HG03064 (cell line): ENCODE results near the gene IL9.

Experiments
- ATAC-seq: cut with Tn5 transposase; IDR thresholded peaks from one replicate; pipeline ENCODE4 v1.9.1; 2021; ENCODE audit warnings: low read depth; ENCODE audit not compliant: unreplicated experiment

Gene IL9

DNA sequence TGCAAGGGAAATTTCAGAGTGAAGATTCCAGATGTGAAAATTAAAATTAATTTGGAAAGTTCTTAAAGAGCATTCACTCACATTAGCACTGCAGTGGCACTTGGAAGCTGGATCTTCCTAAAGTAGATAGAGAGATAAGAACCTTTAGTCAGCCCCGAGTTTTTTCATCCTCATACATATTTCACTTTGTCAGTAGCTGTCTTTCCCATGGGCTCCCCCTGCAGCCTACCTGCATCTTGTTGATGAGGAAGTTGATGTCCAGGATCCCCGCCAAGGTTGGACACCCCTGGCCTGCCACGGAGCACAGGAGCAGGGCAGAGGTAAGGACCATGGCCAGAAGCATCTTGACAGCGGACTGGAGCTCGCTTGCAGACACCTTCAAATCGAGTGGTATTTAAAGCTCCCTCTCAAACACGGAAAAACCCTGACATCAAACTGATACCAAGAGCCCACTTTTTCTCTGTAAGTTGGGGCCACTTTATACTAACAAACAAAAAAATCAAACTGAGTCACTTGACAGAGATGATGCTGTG, at the start of gene IL9:
Gene IL9, minus strand, starts transcription at position 368 of the 533 bp plus-strand sequence. Its CDS starts 25 bp downstream, at position 343.
- ATAC-seq, result no peak

DNA sequence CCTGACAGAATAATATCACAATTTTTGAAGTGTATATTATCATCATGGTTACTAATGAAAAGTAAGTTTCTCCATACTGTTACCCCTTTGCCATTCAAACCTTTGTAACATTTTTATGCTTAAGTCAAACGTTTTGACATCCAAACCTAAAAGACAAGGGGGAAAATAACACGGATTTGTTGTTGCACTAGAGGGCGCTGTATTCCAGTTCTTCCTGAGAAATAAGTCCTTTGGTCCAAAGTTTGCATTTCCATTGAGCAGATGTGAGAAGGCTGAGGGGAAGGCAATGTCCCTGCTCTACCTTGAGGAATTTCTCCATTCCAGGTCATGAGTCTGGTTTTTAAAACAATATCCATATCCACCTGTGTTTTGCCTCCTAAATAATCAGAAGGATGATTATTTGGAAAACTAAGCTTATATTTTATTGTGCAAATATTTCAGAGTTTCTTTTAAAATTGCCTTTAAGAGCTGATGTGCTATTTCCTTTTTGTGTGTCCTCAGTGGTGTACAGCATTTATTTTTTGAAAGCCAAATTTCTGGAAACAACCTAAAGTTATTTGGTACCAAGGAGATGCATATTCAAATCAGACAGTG, 49.4 kb upstream of the IL9 start:
- no peak for ATAC-seq

DNA sequence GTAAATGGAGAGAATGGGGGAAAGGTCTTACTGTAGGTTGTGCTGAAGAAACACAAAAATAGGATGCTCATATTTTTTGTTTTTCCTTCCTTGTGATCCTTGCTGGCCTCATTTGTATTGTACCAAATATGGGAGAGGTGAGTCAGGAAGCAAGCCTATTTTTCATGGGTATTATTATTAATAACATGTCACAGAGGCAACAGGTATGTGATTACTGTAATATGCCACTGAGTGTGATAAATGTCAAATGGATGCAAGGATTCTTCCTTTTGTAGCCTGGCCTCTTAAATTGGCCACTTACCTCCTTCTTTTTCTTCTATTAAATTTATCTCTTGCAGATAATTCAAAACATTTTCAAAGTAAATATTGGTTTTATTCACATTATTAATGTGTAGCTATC, 48.9 kb upstream of the IL9 start:
- no peak for ATAC-seq

DNA sequence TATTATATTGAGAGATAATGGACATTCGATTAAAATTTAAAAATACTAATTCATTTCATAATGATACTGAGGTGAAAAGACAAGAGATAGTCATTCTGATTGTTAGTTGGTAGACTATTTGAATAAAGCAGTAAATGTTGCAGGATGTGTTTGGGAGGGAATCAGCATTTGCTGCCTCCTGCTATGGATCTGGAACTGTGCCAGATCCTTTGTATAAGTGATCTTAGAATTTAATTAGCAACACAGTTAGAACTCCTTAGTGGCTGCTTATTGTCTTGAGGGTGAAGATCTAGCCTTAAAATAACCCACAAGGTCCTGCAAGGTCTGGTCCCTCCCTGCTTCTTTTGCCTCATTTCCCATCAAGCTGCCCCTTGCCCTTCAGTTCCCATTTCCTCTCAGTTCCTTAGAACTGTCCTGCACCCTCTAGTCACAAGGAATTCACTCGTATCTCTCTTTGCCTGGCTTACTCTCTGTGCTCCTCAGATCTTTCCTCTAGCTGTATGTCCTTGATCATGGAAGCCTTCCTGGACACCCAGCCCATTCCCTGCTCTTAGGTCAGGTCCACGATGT, 46.6 kb upstream of the IL9 start:
- ATAC-seq, result no peak

DNA sequence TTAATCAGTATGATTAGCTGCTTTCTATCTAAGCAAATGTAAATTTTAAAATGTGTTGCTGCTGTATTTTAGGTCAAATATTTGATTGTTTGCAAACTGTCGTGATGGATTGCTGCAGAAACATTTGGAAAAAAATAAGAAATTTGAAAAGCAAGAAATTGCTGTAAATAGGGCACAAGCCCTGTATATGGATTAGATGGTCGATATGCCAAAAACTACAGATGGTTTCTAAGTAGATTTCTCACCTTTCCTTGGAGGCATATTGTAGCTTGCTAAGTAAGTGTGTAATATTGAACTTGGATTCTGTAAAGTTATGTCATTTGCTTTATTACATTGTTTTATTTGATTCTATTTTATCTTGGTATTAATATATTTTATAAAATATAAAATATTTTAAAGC, 46.1 kb upstream of the IL9 start:
- no peak for ATAC-seq

DNA sequence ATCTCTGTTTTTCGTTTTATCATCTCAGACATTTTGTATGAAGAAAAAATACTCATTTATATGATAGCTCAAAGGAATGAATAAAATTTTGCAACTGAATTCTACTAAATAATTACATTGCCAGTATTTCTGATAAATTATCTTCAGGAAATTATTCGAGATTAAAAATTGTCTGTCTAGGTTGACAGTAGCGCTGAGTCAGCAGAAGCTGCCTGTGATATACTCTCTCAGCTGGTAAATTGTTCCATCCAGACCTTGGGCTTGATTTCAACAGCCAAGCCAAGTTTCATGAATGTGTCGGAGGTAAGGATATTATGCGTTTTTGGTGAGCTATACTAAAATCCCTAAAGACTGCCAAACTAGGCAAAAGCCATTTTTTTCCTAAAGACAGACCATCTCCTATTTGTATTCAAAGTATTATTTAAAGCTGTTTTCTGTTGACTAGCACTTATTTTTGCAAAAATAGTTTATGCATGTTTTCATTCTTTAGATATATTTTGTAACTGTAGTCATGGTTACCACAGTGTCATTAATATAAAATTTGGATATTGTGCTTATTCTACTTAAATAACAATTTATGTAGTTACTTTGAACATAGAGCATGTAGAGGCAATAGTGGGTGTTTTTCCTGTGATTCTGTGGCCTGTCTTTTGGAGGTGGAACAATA, 41.7 kb upstream of the IL9 start:
- no peak for ATAC-seq

DNA sequence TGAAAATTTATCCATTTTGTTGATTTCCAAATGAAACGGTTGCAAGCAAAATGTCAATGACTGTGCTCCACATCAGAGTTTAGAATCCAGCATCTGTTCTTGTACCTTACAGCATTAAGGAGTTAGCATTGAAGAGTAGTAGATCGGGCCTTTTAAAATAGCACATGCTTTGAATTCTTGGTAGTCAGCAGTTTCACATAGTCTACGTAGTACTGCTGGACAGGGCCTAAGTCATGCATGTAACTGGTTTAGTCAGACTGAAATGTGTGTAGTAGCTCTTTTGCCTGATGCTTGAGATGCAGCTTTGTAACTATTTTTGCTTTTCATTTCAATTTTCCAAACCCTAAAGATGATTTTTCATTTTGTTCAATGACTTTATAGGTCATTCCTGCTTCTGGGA, 39.3 kb upstream of the IL9 start:
- no peak for ATAC-seq

DNA sequence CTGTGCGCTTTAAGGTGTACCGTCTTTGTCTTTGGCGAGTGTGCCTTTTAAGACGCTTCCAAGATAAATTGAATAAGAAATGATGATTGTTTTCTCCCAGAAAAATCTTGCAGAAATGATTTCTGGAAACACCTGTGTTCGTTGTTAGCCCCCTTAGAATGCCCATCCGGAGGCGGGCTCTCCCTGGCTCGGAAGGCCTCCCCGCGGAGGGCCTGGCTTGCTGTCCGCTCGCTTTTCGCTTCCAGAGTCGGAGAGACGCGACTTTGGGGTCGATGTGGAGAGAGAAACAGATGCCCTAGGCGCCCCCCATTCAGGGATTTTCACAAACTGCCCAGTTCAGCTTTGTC, 35.3 kb upstream of the IL9 start:
- no peak for ATAC-seq

DNA sequence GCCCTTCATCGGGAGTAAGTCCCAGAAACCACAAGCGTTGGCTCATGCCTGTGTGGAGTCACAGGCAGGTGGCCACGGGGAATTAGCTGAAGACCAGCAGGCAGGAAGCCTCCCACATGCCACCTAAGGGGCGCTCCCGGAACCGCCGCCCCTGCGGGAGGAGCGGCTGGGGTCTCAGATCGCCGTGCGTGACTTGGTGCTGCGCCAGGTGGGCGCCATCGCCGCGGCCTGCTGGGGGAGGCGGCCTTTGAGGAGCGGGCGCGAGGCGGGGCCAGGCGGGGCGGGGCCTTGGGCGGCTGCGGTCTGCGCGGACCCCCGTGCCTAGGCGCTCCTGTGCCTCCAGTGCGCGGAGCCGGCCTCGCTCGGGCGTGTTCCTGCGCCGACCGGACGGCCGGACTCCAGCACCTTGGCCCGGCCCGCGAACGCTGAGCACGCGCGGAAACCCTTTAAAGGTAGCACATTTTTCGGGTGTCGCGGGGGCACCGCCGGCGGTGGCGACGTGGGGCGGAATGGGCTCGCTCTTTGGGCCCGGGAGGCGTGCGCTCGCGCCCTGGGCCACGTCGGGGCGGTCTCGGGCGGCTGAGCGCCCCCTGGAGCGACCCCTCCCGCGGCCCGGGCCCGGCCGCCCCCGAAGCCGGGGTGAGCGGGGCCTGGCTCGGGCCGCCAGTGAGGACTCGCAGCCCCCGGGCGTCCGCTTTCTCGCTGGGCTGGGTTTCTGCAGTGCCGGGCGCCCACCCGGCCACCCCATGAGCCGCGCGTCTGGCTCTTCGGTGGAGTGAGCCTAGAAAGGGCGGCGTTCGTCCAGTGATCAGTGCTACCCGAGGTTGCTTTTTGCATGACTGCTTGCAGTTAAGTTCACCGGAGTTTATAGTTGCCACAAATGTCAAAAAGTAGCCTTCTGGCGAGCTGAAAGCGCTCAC, 34.6 kb upstream of the IL9 start:
- ATAC-seq, result no peak

DNA sequence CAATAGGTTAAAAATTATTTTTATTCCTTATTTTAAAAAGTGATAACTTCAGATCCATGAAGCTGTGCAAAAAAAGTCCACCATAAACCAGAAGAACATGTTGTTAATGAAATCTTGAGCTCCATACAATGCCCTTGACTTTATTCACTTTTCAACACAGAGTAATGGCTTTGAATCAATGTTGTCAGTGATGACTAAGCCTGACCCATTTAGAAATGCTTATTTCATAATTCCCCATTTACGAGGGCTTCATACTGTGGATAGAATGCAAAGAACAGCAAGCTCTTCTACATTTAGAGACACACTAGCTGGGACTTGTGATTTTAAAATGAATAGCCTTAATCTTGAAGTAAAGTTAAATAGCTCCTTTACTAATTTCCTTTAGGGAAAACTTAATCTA, 25.7 kb upstream of the IL9 start:
- ATAC-seq, result no peak

DNA sequence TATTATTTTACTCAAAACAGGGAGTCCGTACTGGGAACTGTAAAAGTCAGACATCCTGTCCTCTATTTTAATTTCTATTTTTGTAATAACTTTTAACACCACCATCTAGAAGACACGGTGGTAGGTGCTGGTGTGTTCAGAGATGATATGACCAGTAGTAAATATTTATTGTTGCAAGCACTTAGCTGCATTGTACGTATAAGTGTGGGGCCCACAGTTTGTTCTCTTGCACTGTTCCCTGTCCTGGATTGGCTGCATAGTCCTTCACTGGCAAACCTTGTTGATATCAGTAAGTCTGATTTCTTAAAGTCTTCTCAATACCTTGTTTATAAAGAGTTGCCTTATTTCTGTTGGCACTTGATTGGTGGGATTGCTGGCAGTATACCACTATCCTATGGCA, 24.6 kb upstream of the IL9 start:
- ATAC-seq, result no peak

DNA sequence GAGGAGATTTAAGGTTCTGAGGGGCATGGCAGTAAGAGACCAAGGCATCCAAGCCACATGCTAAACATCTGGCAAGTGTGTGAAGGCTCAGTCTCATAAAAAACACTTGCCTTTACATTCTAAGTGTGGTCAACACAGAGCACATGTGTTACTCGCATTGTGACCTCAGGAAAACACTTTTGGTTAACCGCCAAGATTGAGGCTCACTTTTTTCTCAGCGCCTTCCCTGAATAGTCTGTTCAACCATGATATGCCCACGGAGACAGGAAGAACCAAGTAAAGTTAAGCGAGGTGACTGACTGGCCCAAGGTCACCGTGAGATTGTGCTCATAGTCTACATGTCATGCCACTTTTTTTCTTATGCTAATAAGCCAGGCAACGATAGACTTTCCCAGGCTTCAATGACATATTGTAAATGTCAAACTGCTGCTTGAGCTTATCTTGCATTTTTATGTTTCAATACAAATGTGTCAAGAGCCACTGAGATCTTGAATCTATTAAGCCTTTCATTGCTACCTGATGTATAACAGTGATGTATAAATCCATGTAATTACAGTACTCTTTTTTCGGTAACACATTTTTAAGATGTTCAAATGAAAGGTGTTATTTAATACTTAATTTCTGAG, 21.1 kb upstream of the IL9 start:
- no peak for ATAC-seq

DNA sequence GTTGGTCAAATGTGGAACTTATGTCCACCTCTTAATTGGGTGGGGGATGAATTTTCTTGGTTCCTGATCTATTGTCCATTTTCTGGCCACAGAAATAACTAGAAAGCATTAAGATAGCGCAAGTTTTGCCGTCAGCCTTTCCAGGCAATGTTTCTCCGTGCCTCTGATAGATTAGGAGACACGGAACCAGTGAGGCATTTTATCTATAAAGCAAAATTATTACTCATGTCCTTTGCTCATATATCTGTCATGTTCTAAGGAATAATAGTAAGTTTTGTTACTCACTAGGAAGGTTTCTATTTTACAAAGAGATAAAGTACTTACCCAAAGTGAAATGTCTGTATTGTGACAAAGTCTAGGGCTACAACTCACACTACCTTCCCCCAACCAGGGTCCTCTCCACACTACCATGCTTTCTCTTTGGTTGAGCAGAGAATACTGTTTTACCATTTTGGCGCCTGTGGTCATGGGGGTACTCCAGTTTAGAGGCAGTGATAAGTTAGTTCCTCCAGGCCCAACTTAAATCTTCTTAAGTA, 19.9 kb upstream of the IL9 start:
- no peak for ATAC-seq

DNA sequence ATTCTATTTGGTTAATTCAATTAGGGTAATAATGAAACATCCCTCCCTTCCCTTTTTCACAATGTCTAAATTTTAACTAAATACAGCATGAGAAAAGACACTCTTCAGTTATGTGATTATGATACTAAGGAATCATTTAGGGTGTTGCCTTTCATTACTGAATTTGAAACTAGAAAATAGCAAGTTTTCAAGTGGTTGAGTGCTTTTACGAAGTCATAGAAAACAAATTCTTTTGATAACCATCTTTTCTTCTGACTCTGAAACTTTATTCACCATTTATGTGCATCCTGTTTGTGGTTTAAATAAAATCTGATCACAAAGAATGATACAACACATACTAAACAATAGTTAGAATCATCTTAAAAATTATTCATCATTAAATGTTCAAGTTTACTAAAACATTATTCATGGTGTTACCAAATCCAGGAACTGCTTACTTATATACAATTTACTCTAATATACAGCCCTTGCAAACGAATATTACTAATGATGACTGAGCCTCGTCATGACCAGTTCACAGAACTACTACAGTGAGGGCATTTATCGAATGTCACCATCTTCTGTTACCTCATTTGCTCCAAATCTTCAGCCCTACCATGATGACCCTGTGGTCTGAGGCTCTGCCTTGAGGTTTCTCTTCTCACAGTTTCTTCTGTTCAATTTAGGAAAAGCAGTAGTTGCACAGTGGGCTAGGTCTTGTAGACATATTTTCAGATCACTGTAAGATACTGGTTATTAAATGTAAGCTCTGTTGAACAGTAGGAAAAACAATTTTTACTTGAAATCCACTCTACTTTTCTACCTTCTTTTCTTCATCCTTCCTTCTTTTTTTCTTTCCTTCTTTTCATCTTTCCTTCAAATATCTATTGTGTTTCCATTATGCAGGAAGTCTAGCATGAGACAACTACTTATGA, 18.3 kb upstream of the IL9 start:
- no peak for ATAC-seq

DNA sequence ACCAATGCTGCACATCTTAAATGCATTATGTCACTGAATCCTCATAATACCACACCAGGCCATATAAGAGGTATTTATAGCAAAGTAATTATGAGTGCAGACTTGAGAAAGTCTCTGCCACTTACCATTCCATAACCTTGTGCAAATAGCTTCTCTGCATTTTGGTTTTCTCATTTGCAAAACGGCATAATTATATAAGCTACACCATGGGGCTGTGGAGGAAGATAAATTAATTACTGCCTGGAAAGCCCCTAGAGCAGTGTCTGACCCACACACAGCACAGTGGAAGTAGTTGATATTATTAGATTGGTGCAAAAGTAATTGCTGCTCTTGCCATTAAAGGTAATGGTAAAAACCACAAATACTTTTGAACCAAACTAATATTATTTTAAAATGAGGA, 9.5 kb upstream of the IL9 start:
- no peak for ATAC-seq

DNA sequence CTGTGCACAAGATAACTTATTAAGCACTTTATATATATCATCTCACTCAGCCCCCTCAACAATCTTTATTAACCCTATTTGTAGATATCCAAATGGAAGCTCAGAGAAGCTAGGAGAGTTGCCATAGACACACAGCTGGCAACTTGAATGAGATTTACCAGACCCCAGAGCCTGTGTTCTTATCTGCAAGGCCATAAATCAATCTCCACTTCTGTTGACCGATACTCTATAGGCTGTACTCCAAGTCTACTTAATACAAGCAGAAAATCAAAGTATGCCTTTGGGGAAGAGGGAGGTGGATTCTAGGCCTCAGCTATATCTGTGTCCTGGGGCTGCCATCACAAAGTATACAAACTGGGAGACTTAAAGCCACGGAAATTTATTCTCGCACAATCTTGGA, 6.0 kb upstream of the IL9 start:
- no peak for ATAC-seq

DNA sequence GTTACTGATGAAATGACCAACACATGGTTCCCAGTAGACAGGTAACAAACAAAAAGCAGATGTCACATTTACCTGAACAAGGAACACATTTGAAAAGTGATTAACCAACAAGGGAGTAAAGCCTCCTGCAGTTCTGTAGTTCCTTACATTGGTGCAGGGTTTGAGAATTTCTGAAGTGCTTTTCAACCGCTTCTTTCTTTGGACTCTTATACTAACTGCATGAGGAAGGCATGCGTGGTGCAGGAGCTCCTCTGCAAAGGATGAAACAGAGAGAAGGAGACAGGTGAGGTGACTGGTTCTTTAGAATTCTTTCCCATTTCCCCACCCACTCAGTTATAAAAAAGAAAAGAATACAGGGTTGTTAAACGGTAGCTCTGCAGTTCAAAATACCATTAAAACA, 4.6 kb upstream of the IL9 start:
- no peak for ATAC-seq

DNA sequence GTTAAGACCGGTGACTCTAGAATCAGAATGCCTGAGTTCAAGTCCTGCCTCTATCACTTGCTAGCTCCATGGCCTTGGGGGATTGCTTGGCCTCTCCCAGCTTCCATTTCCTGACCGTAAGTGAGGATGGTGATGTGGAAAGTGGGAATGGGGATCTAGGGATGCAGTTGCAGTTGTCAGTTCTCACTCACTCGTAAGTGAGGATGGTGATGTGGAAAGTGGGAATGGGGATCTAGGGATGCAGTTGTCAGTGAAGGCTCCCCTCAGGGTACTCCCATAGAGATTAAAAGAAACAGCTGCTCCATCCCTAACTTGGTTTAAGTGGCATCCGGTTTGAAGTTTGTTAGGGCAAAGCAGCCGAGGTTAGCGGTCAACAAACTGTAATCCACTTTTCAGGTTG, 3.0 kb upstream of the IL9 start:
- ATAC-seq, result no peak

DNA sequence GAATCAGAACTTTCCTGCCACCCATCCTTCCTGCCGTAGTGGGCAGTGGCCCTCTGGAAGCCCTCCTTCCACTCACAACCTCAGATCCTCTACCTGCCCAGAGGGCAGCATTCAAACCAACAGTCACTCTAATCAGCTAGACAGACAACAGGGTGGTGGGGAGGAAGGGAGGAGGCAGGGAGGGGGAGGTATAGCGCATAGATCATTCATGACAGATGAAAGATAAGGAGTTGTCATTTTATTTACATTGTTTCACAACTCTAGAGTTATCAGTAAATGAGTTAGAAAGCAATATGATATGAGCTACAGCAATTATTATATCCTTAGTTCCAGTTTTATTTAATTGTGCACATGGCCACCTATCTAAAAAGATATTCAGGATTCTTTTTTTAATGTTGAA, 852 bp downstream of the IL9 start:
- no peak for ATAC-seq

DNA sequence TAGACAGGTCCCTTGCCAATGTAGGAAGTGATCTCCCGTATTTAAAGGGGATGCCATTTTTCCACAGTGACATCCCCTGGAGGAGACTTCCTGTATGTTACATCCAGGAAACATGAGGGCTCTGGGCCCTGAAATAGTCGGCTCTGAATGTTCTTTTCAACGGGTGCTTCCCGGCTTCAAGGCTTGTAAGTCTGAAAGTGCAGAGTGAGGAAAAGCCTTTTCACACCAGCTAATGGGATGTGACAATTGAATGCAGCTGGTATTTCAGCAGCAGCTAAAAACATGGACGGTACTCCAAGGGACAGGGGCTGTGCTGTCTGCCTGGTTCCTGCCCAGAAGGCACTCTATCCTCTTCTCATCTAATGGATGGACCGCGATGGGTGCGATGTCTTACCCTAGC, 1.4 kb downstream of the IL9 start:
- no peak for ATAC-seq
